MG63 (cell line): ENCODE results near the gene PPFIA4. TPM values are rescaled to one million over a fixed set of nuclear protein-coding genes. Genes with fewer than 3 reads are reported as not detected.
"Not testable (repeated sequence)": the region's sequence is repeated elsewhere in the genome, so short reads cannot be mapped to it uniquely, and the experiment has no call there.

Experiments
- DNase-seq: peaks from one replicate; pipeline ENCODE4 v3.0.0-alpha.2; 2020
- H3K27me3 ChIP-seq: fragments of 250-450 bp; sonication (Bioruptor Pico); 2 replicates; pipeline ENCODE4 v1.5.1; 2020; ENCODE audit warnings: mild to moderate bottlenecking, moderate library complexity
- H3K36me3 ChIP-seq: fragments of 250-450 bp; sonication (Bioruptor Pico); 2 replicates; pipeline ENCODE4 v1.5.1; 2020; ENCODE audit warnings: mild to moderate bottlenecking, moderate library complexity
- H3K4me3 ChIP-seq: fragments of 250-450 bp; sonication (Bioruptor Pico); 2 replicates; pipeline ENCODE4 v1.5.1; 2020; ENCODE audit warnings: mild to moderate bottlenecking, moderate library complexity
- H3K9me3 ChIP-seq: fragments of 250-450 bp; sonication (Bioruptor Pico); 2 replicates; pipeline ENCODE4 v1.5.1; 2020; ENCODE audit warnings: mild to moderate bottlenecking, moderate library complexity
- total RNA-seq: library from RNA; depleted of rRNA; stranded (reverse); fragments of >200 nt; shearing (Covaris generic); gene quantifications from 2 replicates; pipeline ENCODE4 v1.2.3, GENCODE V29; 2014; ENCODE audit warnings: low replicate concordance

Gene PPFIA4
- total RNA-seq, 1 experiment from 2014 or later, result 1.2 TPM

DNA sequence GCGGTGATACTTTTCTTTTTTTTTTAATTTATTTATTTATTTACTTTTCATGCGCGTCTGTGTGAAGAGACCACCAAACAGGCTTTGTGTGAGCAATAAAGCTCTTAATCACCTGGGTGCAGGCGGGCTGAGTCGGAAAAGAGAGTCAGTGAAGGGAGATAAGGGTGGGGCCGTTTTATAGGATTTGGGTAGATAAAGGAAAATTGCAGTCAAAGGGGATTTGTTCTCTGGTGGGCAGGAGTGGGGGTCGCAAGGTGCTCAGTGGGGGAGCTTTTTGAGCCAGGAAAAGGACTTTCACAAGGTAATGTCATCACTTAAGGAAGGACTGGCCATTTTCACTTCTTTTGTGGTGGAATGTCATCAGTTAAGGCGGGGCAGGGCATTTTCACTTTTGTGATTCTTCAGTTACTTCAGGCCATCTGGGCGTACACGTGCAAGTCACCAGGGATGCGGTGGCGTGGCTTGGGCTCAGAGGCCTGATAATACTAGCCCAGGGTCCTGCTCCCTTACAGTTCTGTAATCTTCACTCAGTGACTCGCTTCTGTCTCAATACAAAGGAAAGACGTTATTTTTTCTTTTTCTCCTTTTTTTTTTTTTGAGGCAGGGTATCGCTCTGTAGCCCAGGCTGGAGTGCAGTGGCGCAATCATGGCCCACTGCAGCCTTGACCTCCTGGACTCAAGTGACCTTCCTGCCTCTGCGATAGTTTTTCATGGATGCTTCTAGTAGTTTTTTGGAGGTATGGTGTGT is 20.7 kb upstream of the PPFIA4 start:
- H3K36me3 ChIP-seq, result peaks cover 21% of the 10 kb centered on the region
- H3K9me3 ChIP-seq, H3K27me3 ChIP-seq, DNase-seq, H3K4me3 ChIP-seq: not testable (repeated sequence)

GRCh38 chr1:203006948-203007871 is 19.1 kb upstream of the PPFIA4 start, which contains the start of gene TMEM183A:
Gene TMEM183A, plus strand, starts transcription at chr1:203007374. Its CDS starts 92 bp downstream, at chr1:203007466.
- no peaks in the 10 kb centered on the region for H3K9me3 ChIP-seq
- peaks cover 33% of the 10 kb centered on the region for H3K36me3 ChIP-seq
- peak; percentile 98 for DNase-seq
- H3K4me3 ChIP-seq, result peak within 1 kb of the TSS; percentile 94
- H3K27me3 ChIP-seq, result no peaks in the 10 kb centered on the region

- no peak for DNase-seq
- Histone ChIP-seq H3K36me3 (peaks cover 52% of the 10 kb centered on the region), H3K9me3 (no peaks in the 10 kb centered on the region), H3K27me3 (no peaks in the 10 kb centered on the region), H3K4me3 (no peak overlapping the region)
Measured at GRCh38 chr1:203009185-203009584, 17.1 kb upstream of the PPFIA4 start.

DNA sequence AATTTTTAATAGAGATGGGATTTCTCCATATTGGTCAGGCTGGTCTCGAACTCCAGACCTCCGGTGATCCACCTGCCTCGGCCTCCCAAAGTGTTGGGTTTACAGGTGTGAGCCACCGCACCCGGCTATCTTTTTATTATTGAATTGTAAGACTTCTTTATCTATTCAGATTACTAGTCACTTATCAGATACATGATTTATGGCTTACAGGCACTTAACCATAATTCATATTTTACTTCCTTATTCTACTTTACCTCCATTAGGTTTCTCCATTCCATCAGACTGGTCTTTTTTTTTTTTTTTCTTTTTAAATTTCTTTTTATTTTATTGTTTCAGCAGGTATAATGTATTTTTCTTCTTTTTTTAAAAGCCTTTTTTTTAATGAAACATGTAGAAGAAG is 14.7 kb upstream of the PPFIA4 start:
- Histone ChIP-seq H3K9me3 (no peaks in the 10 kb centered on the region), H3K36me3 (peaks cover 76% of the 10 kb centered on the region), H3K27me3 (no peaks in the 10 kb centered on the region), H3K4me3 (no peak overlapping the region)
- no peak for DNase-seq

- Histone ChIP-seq H3K36me3 (peaks cover 96% of the 10 kb centered on the region), H3K27me3 (no peaks in the 10 kb centered on the region), H3K4me3 (no peak overlapping the region), H3K9me3 (no peaks in the 10 kb centered on the region)
- no peak for DNase-seq
Measured at GRCh38 chr1:203017061-203017460, 9.2 kb upstream of the PPFIA4 start.

DNA sequence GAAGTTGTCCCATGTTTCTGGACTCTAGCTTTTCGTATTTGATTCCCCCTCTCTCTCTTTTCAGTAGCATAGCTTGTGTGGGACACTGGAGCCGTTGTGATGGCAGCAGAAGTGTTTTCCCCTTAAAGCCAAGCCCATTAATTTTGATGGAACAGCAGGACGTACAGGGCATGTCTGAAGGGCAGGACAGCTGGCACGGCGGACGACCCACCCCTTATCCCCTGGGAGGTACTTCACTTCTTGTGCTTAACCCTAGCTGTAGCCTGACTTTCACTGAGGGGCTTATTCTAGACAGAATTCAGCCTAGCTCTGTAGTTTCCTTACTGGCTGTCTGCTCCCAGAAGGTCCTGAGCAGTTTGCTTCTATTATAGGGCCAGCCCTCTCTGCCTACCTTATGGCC is 8.6 kb upstream of the PPFIA4 start:
- no peaks in the 10 kb centered on the region for H3K27me3 ChIP-seq
- no peak for DNase-seq
- H3K36me3 ChIP-seq, result peaks cover 96% of the 10 kb centered on the region
- no peak overlapping the region for H3K4me3 ChIP-seq
- no peaks in the 10 kb centered on the region for H3K9me3 ChIP-seq

GRCh38 chr1:203022855-203023254 is 3.4 kb upstream of the PPFIA4 start:
- H3K4me3 ChIP-seq, H3K27me3 ChIP-seq, DNase-seq, H3K9me3 ChIP-seq: not testable (repeated sequence)
- H3K36me3 ChIP-seq, result peaks cover 66% of the 10 kb centered on the region

GRCh38 chr1:203025686-203026030 is 633 bp upstream of the PPFIA4 start:
- peaks cover 40% of the 10 kb centered on the region for H3K36me3 ChIP-seq
- H3K9me3 ChIP-seq, result no peaks in the 10 kb centered on the region
- DNase-seq, result no peak
- H3K27me3 ChIP-seq, result 0 out of 2 replicates have a peak, but pooled peaks cover 3% of the 10 kb centered on the region
- peak overlapping the region; percentile 69 for H3K4me3 ChIP-seq

DNA sequence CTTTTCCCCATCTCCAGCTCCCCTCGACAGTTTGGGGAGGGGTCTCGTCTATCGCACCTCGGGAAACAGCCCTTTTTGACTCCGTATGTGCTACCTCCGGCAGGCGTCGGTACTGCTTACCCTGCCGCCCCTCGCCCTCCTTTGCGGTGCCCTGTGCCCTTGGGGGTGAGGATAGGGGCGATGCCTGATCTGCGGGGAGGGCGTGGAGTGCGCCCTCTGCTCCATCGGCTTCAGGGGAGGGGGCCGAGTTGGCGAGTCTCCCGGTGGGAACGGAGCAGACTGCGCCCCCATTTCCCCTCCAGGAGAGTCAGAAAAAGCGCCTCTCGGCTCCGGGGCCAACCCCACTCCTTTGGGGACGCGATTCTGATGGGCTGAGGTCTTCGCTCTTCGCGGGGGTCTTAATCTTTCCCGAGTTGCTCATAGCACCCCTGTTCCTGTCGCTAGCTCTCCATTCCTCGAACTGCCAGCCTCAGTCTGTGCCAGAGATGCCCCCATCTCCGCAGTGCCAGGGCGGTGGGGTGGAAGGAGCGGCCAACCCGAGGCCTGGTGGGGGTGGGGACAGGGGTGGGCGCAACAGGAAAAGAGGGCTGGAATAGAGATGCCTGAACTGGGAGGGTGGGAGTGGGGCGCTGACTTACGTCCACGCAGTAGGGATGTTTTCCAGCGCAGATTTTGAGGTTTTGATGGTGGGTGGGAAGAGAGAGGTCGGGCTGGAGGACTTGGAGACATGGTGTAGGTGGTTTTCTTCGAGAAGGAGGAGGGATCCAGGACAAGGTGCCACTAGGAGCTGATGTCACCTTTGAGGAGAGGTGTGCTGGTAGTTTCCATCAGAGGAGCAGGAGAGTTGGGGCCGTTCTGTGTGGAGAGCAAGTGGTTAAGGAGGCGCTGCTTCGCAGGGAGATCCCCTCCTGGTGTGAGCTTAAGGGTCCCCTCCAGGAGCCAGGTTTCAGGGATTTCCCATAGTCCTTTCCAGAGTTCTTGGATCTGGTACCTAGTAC is 674 bp downstream of the PPFIA4 start:
- no peak for DNase-seq

GRCh38 chr1:203028067-203028783 is 1.9 kb downstream of the PPFIA4 start:
- no peak overlapping the region for H3K4me3 ChIP-seq
- no peak for DNase-seq
- 0 out of 2 replicates have a peak, but pooled peaks cover 3% of the 10 kb centered on the region for H3K27me3 ChIP-seq
- H3K36me3 ChIP-seq, result peaks cover 21% of the 10 kb centered on the region
- no peaks in the 10 kb centered on the region for H3K9me3 ChIP-seq

More for the DNA sequence above, 674 bp downstream of the PPFIA4 start:
- Histone ChIP-seq H3K36me3 (peaks cover 29% of the 10 kb centered on the region), H3K4me3 (peak overlapping the region; percentile 69), H3K9me3 (no peaks in the 10 kb centered on the region), H3K27me3 (0 out of 2 replicates have a peak, but pooled peaks cover 3% of the 10 kb centered on the region)

DNA sequence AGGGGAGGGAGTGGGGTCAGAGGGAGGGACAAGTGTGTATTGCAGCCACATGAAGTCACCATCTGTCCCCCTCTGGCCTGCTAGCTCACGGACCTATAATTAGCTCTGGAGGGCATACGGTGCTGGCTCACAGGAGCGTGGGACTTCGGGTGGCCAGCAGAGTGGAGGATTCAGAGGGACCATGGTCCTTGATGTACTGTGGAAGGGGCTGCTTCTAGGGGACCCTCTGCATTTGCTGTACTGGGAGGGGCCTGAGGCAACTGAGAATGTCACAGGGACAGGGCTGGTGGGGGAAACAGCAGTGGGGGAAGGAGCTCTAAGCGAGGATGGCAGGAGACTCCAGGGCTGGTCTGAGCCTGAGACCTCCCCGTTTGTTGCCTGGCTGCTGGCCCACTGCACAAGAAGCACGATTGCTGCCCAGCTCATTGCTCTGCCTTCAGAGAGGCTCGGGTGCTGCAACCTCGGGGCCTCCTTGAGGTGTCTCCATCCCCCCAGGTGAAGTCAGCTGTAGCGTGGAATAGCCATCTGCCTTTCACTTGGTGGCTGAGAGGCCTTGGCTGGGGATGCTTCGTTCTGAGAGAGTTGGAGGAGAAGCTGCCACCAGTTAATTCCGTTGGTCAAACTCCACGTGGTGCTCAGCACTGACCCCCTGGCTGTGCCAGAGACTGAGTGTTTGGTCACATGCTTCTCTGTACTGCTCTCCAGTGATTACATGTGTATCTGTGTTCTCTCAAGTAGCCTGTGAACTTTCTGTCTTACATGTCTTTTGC is 2.7 kb downstream of the PPFIA4 start:
- Histone ChIP-seq H3K27me3 (0 out of 2 replicates have a peak, but pooled peaks cover 3% of the 10 kb centered on the region), H3K4me3 (no peak overlapping the region), H3K36me3 (peaks cover 14% of the 10 kb centered on the region), H3K9me3 (no peaks in the 10 kb centered on the region)
- DNase-seq, result no peak

DNA sequence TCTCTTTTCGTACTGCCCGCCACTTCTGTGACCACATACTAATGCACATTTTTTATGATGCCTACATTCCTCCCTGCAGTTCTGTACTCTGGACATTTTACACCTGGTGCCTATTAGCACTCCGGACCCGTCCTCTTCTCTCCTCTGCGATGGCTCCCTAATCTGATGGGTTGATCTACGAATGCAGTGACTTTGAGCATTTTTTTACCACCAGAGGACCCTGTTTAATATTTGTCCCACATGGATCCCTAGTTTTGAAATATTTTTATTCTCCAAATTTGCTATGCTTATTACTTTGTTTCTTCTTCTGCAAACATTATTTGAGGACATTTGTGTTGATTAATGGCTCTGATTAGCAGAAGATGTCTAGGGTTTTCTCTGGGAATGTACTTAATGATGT is 5.2 kb downstream of the PPFIA4 start:
- no peak for DNase-seq
- no peaks in the 10 kb centered on the region for H3K9me3 ChIP-seq
- H3K4me3 ChIP-seq, result no peak overlapping the region
- H3K27me3 ChIP-seq, result 0 out of 2 replicates have a peak, but pooled peaks cover 2% of the 10 kb centered on the region
- H3K36me3 ChIP-seq, result no peaks in the 10 kb centered on the region

DNA sequence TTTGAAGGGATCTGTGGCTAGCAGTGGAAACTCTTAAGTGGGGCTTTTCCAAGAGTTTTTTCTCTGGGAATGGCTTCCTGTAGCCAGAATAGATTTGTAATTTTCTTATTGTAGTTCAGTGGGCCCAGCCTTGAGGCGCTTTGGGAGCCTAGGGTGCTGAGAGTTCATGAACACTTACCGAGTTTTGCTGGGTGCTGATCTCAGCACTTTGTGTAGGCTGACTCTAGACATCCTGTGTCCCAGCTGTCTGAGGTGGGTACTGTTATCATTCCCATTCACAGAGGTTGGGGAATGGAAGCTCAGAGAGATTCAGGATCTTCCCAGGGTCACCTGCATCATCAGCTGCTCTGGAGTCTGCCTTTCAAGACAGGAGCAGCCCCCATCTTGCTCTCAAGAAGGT is 7.0 kb downstream of the PPFIA4 start:
- no peak for DNase-seq
- H3K27me3 ChIP-seq, result no peaks in the 10 kb centered on the region
- H3K4me3 ChIP-seq, result no peak overlapping the region
- H3K9me3 ChIP-seq, result no peaks in the 10 kb centered on the region
- no peaks in the 10 kb centered on the region for H3K36me3 ChIP-seq

DNA sequence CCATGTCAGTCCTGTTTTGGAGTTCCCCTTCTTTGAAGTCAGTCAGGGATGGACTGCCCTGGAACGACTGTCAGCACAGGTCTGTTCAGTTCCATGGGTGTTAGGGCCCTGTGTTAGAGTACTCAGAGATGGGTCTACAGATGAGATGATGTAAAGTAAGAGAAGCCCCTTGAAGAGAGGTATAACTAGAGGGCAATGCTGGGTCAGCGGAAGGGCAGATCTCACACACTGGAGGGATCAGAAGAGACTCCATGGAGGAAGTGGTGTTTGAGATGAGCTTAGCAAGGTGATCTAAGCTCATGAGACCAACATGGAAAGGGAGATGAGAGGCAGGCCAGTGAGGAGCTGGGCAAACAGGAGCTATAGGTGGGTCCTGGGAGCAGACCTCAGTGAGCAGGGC is 7.6 kb downstream of the PPFIA4 start:
- no peaks in the 10 kb centered on the region for H3K9me3 ChIP-seq
- H3K36me3 ChIP-seq, result no peaks in the 10 kb centered on the region
- H3K27me3 ChIP-seq, result no peaks in the 10 kb centered on the region
- DNase-seq, result no peak
- no peak overlapping the region for H3K4me3 ChIP-seq
